Stimulated activated CD4-positive, alpha-beta T cell treated with anti-CD3 and anti-CD28 coated beads, Interleukin-4, amount 100 ng/mL, for 24 hours (primary cell): ENCODE results near the gene GIPC1.
"Not testable (repeated sequence)": the region's sequence is repeated elsewhere in the genome, so short reads cannot be mapped to it uniquely, and the experiment has no call there.

Source experiments
- DNase-seq: peaks from one replicate; pipeline ENCODE4 v3.0.0-alpha.2; 2020

Gene GIPC1

GRCh38 chr19:14467391-14467790 lies 28.5 kb downstream of the GIPC1 start:
- DNase-seq: no peak

GRCh38 chr19:14463747-14464146 lies 32.2 kb downstream of the GIPC1 start:
- no peak for DNase-seq

- not testable (repeated sequence) for DNase-seq
Measured at GRCh38 chr19:14462401-14462800, 33.5 kb downstream of the GIPC1 start.

GRCh38 chr19:14460935-14461334 lies 35.0 kb downstream of the GIPC1 start:
- DNase-seq: no peak

- no peak for DNase-seq
Measured at GRCh38 chr19:14459703-14460102, 36.2 kb downstream of the GIPC1 start.

GRCh38 chr19:14452303-14452702 lies 43.6 kb downstream of the GIPC1 start:
- not testable (repeated sequence) for DNase-seq

- DNase-seq: no peak
Measured at GRCh38 chr19:14450876-14451275, 45.1 kb downstream of the GIPC1 start.

GRCh38 chr19:14450168-14450874 lies 45.6 kb downstream of the GIPC1 start:
- DNase-seq: peak; percentile 71

GRCh38 chr19:14449321-14449720 lies 46.6 kb downstream of the GIPC1 start:
- DNase-seq: no peak

GRCh38 chr19:14446336-14447036 lies 49.4 kb downstream of the GIPC1 start:
- DNase-seq: no peak

GRCh38 chr19:14443632-14444216 lies 52.2 kb downstream of the GIPC1 start:
- no peak for DNase-seq

- no peak for DNase-seq
Measured at GRCh38 chr19:14442891-14443631, 52.9 kb downstream of the GIPC1 start.

GRCh38 chr19:14441041-14441938 lies 54.6 kb downstream of the GIPC1 start:
- DNase-seq: no peak

GRCh38 chr19:14440049-14440448 lies 55.9 kb downstream of the GIPC1 start:
- DNase-seq: peak; percentile 82

GRCh38 chr19:14439014-14439413 lies 56.9 kb downstream of the GIPC1 start:
- no peak for DNase-seq

- DNase-seq: no peak
Measured at GRCh38 chr19:14437578-14438140, 58.3 kb downstream of the GIPC1 start.

GRCh38 chr19:14435320-14436050 lies 60.4 kb downstream of the GIPC1 start:
- DNase-seq: no peak

- peak; percentile 41 for DNase-seq
Measured at GRCh38 chr19:14434543-14435319, 61.2 kb downstream of the GIPC1 start.

GRCh38 chr19:14433554-14434501 lies 62.1 kb downstream of the GIPC1 start:
- peak; percentile 37 for DNase-seq
